Right lobe of liver (tissue), 6 donors: ENCODE data around the gene POFUT2. TPM values are rescaled to one million over a fixed set of nuclear protein-coding genes. Genes with fewer than 3 reads are reported as not detected.

Experiments used
- ATAC-seq, 4 donors: fragments of 200-7000 bp; cut with Tn5 transposase; one replicate each; pipeline ENCODE4 v1.9.1; 2020; ENCODE audit warnings: mild to moderate bottlenecking in 4 of 4, moderate library complexity in 4 of 4
- DNase-seq, 3 donors: peaks; one replicate each; pipeline ENCODE4 v3.0.0-alpha.2; 2020
- H3K27ac ChIP-seq, 3 donors: fragments of 200-600 bp; one replicate each; pipeline ENCODE4 v1.8.0; 2022
- H3K27me3 ChIP-seq, 2 donors: fragments of 200-600 bp; one replicate each; pipeline ENCODE4 v1.8.0; 2022
- H3K36me3 ChIP-seq, 4 donors: fragments of 200-600 bp; sonication (generic) in 1 of 4; one replicate each; pipeline versions ENCODE4 v1.5.1 to v1.8.0; 2017 to 2022; ENCODE audit warnings: control low read depth in 1 of 4
- H3K4me1 ChIP-seq, 4 donors: fragments of 200-600 bp; sonication (generic) in 1 of 4; one replicate each; pipeline versions ENCODE4 v1.5.1 to v1.8.0; 2017 to 2022; ENCODE audit warnings: control low read depth in 1 of 4
- H3K4me3 ChIP-seq, 3 donors: fragments of 200-600 bp; one replicate each; pipeline ENCODE4 v1.8.0; 2022
- H3K9me3 ChIP-seq, 4 donors: fragments of 200-600 bp; sonication (generic) in 1 of 4; one replicate each; pipeline versions ENCODE4 v1.5.1 to v1.8.0; 2017 to 2022; ENCODE audit warnings: control low read depth in 1 of 4
- CTCF ChIP-seq, 4 donors: fragments of 200-600 bp in 3 of 4; fragments of 450-650 bp in 1 of 4; IDR thresholded peaks; one replicate each; pipeline versions ENCODE4 v1.5.1 to v1.8.0; 2016 to 2022; ENCODE audit warnings: antibody characterized with exemption in 4 of 4, mild to moderate bottlenecking in 2 of 4
- POLR2A ChIP-seq: fragments of 450-650 bp; IDR thresholded peaks from one replicate; pipeline ENCODE4 v1.6.1; 2017; ENCODE audit warnings: antibody characterized with exemption, mild to moderate bottlenecking
- whole genome bisulfite sequencing: methylation state at CpG from one replicate; pipeline ENCODE4 v1.1.6; 2018; ENCODE audit warnings: low coverage, low lambda C conversion rate; ENCODE audit not compliant: insufficient coverage; ENCODE audit errors: missing lambda C conversion rate; 5-methylcytosine and 5-hydroxymethylcytosine counted together
- intact Hi-C, 2 donors: fragments of 100-400 bp; cut with DNase I; formaldehyde crosslinking; loops; one replicate each; pipeline versions ENCODE4 v1.11.2 to v1.14.1; 2022
- total RNA-seq, 6 experiments: library from RNA; depleted of rRNA in 2 of 6; stranded (reverse); fragments of >200 nt in 2 of 6; fragmentation: NEBNext Ultra II Directional in 3 of 6; extraction: Animal tissue kit (Norgen Biotek cat#: 25700) in 3 of 6; gene quantifications; one replicate each; pipeline versions ENCODE4 v1.1.0 to v1.2.4, GENCODE V29; 2016 to 2023
- donor health status: DM: no; HTN: yes; CAD: no.
- donor health status: DM: no; HTN: no; CAD: no.
- donor health status: DM: no; HTN: no; CAD: no.
- donor health status: DM: no; HTN: yes; CAD: no.
- donor health status: DM: no; HTN: yes; CAD: no.

Gene POFUT2
- total RNA-seq, 6 experiments from 2014 or later: 10.5 to 22.0 (median 13.7) TPM

- WGBS: 44% methylated on average over 2 of the region's 10 CpGs
- no peak overlapping the region for H3K27ac ChIP-seq
- H3K4me3 ChIP-seq: no peak overlapping the region
- H3K4me1 ChIP-seq: peaks cover 0 to 12% (median 0%) of the 10 kb centered on the region in 4 donors
- ATAC-seq: no peak
- H3K36me3 ChIP-seq: peaks cover 0 to 19% (median 7%) of the 10 kb centered on the region in 4 donors
- TF ChIP-seq CTCF (IDR thresholded peaks at IDR 0.05) (no peak), POLR2A (no peak)
- no peaks in the 10 kb centered on the region for H3K27me3 ChIP-seq
- DNase-seq: peak in 1 of 3 donors; percentile 43
- intact Hi-C loops: loop anchor here in 1 of 2 donors (10.0 kb wide), 1 partner anchor 116 kb away; no protein-coding TSS in a partner anchor
- H3K9me3 ChIP-seq: no peaks in the 10 kb centered on the region
Observed at GRCh38 chr21:45261093-45261492, 26.6 kb downstream of the POFUT2 start.

GRCh38 chr21:45260191-45260825 lies 27.4 kb downstream of the POFUT2 start:
- ATAC-seq (no peak), DNase-seq (peak in 1 of 3 donors; percentile 20)
- H3K36me3 ChIP-seq: peaks cover 0 to 12% (median 5%) of the 10 kb centered on the region in 4 donors
- 71% methylated on average over 2 of the region's 5 CpGs for WGBS
- intact Hi-C loops: loop anchor here in 1 of 2 donors (10.0 kb wide), 1 partner anchor 116 kb away; no protein-coding TSS in a partner anchor
- H3K4me1 ChIP-seq: peaks cover 0 to 12% (median 0%) of the 10 kb centered on the region in 4 donors
- no peaks in the 10 kb centered on the region for H3K27me3 ChIP-seq
- H3K4me3 ChIP-seq: no peak overlapping the region
- no peaks in the 10 kb centered on the region for H3K9me3 ChIP-seq
- TF ChIP-seq CTCF (IDR thresholded peaks at IDR 0.05) (no peak), POLR2A (no peak)
- H3K27ac ChIP-seq: no peak overlapping the region

- intact Hi-C loops: no loop called here
- H3K4me1 ChIP-seq: peaks cover 0 to 12% (median 0%) of the 10 kb centered on the region in 4 donors
- H3K9me3 ChIP-seq: no peaks in the 10 kb centered on the region
- no peaks in the 10 kb centered on the region for H3K27me3 ChIP-seq
- WGBS: 74% methylated on average over 14 of the region's 17 CpGs
- no peak overlapping the region for H3K27ac ChIP-seq
- TF ChIP-seq CTCF (IDR thresholded peaks at IDR 0.05) (no peak), POLR2A (no peak)
- H3K36me3 ChIP-seq: peaks cover 0 to 5% (median 0%) of the 10 kb centered on the region in 4 donors
- ATAC-seq (no peak), DNase-seq (peak in 1 of 3 donors; percentile 42)
- H3K4me3 ChIP-seq: no peak overlapping the region
Observed at GRCh38 chr21:45259206-45259840, 28.4 kb downstream of the POFUT2 start.

- ATAC-seq: no peak
Observed at GRCh38 chr21:45258466-45258865, 29.2 kb downstream of the POFUT2 start.

More at GRCh38 chr21:45258466-45258865, 29.2 kb downstream of the POFUT2 start:
- H3K4me1 ChIP-seq: peaks cover 0 to 12% (median 0%) of the 10 kb centered on the region in 4 donors
- no peaks in the 10 kb centered on the region for H3K36me3 ChIP-seq
- TF ChIP-seq CTCF (IDR thresholded peaks at IDR 0.05): no peak
- TF ChIP-seq POLR2A: no peak
- H3K9me3 ChIP-seq: no peaks in the 10 kb centered on the region
- no peak overlapping the region for H3K4me3 ChIP-seq
- H3K27me3 ChIP-seq: no peaks in the 10 kb centered on the region
- intact Hi-C loops: no loop called here
- no peak overlapping the region for H3K27ac ChIP-seq
- DNase-seq: peak in 1 of 3 donors; percentile 39
- 25% methylated on average over 13 of the region's 19 CpGs for WGBS
